Activated CD4-positive, alpha-beta T cell treated with anti-CD3 and anti-CD28 coated beads for 1 hour (primary cell): ENCODE measurements around the gene CAD.

Experiments used
- DNase-seq: peaks from one replicate; pipeline ENCODE4 v3.0.0-alpha.2; 2020

CAD gene

DNA sequence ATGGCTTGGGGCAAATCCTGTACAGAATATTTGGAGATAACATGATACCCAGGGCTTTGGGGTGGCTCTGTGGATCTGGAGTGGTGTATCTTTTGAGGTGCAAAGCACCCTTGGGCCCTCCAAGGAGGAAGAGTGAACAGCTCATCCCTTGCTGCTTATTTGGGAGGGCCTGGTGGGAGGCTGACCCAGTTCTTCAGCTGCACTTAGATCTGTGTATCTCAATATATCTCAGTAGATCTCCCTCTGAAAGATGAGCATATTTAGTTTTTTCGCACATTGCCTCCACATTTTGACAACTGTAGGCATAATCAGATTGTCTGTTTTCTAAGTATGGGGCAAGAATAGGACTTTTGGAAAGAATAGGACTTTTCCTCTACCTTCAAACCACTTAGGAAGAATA, 67.8 kb downstream of the CAD start:
- no peak for DNase-seq

- no peak for DNase-seq
Observed at GRCh38 chr2:27285481-27285880, 68.3 kb downstream of the CAD start.

GRCh38 chr2:27288610-27289009, 71.4 kb downstream of the CAD start:
- DNase-seq, result no peak

DNA sequence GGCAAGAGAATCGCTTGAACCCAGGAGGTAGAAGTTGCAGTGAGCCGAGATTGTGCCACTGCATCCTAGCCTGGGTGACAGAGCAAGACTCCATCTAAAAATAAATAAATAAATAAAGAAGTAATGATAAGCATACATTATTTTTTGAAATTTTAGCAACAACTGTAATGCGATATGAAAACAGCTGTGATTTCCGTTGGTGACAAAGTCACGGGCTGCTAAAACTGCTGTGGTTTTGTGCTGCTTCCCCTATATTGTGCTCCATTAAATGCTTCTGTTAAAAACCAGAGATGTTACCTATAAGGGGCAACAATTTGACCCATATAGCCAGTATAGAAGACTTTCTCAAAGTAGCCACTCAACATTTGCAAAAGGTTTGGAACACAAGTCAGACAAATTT, 73.4 kb downstream of the CAD start:
- DNase-seq, result no peak

DNA sequence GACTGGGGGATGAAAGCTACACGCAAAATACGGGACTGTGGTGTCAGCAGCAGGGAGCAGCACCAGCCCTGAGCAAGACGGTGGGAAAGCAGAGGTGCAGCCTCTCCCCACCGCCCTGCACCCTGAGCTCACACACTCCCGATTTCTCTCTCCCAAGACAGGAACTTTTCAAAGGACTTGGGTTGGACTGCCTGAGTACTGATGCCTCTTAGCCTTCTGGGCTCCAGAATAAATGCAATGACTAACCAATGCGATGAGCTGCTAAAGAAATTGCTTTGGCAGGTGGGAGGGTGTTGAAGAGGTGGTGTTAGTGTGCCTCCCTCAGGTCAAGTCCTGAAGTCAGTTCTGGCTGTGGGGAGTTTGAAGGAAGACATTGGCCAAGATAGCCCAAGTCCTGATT, 74.7 kb downstream of the CAD start:
- no peak for DNase-seq
